HEK293T (cell line): ENCODE data around the gene POLR3A.

ENCODE experiments used
- CTBP1 ChIP-seq: fragments of 450-650 bp; IDR thresholded peaks from 2 replicates; pipeline ENCODE4 v1.6.1; 2016; ENCODE audit warnings: borderline replicate concordance
- ELF4 ChIP-seq: fragments of 450-650 bp; IDR thresholded peaks from 2 replicates; pipeline ENCODE4 v1.6.1; 2017; ENCODE audit warnings: antibody characterized with exemption
- HDGF ChIP-seq: fragments of 450-650 bp; IDR thresholded peaks from 2 replicates; pipeline ENCODE4 v1.6.1; 2017; ENCODE audit warnings: antibody characterized with exemption, borderline replicate concordance
- L3MBTL2 ChIP-seq: fragments of 450-650 bp; conservative IDR thresholded peaks from 2 replicates; pipeline ENCODE4 v1.6.1; 2016; ENCODE audit warnings: mild to moderate bottlenecking
- LEF1 ChIP-seq: fragments of 450-650 bp; IDR thresholded peaks from 2 replicates; pipeline ENCODE4 v1.6.1; 2017; ENCODE audit warnings: mild to moderate bottlenecking, borderline replicate concordance

DNA sequence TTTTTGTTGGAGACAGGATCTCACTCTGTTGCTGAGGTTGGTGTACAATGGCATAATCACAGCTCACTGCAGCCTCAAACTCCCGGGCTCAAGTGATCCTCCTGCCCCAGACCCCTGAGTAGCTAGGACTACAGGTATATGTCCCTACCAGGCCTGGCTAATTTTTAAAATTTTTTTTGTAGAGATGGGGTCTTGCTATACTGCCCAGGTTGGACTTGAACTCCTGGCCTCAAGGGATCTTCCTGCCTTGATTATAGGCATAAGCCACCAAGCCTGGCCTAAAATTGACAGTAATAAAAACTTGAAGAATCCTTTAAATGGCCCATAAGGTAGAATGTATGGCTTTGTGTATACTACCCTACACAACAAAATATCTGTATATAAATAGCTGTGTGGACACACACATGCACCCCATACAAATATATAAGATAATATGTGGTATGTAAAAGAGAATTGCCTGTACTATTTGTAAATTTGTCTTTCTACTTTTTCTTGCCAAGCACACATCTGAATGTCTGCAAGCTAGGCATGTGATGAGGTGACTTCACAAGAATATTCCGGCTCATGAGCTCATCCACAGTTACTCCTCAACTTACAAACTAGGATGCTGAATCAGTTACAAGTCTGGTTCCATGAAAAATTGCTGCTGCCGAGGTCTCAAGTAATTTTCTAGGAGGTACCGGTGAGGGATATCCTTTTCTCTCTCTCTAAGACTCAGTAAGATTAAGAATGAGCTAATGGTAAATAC lies 26.6 kb downstream of the POLR3A start:
- TF ChIP-seq HDGF (no peak), LEF1 (no peak), ELF4 (no peak), CTBP1 (no peak), L3MBTL2 (no peak)
